B cell (primary cell): ENCODE measurements around the gene CCDC68. TPM values are rescaled to one million over a fixed set of nuclear protein-coding genes. Genes with fewer than 3 reads are reported as not detected.

ENCODE experiments used
- ATAC-seq: fragments of 200-7000 bp; cut with Tn5 transposase; one replicate; pipeline ENCODE4 v1.10.0; 2021; ENCODE audit warnings: low read depth, mild to moderate bottlenecking, moderate number of reproducible peaks, moderate library complexity
- CTCF ChIA-PET: fragments of 350-600 bp; sonication (Branson Sonifier 250); formaldehyde crosslinking; loops from one replicate; lab custom pipeline; 2021; ENCODE audit warnings: antibody characterized with exemption, inconsistent platforms; lab: Charles Lee
- POLR2A ChIA-PET: fragments of 350-600 bp; sonication (Branson Sonifier 250); formaldehyde crosslinking; loops from one replicate; lab custom pipeline; 2021; ENCODE audit warnings: antibody characterized with exemption; lab: Charles Lee
- DNase-seq: peaks from one replicate; pipeline ENCODE4 v3.0.0; 2013
- H2AFZ ChIP-seq: 2 replicates; pipeline ENCODE4 v1.6.1; 2012; ENCODE audit warnings: mild to moderate bottlenecking, low read depth, low read length; ENCODE audit not compliant: insufficient read depth, poor library complexity, severe bottlenecking
- H3K27ac ChIP-seq, 2 donors: 1 replicate in 1 of 2; 2 replicates in 1 of 2; pipeline ENCODE4 v1.5.1; 2012 to 2013; ENCODE audit warnings: low read length in 2 of 2, mild to moderate bottlenecking in 2 of 2, moderate library complexity in 1 of 2
- H3K27me3 ChIP-seq, 4 experiments: fragments of 200-600 bp in 1 of 4; sonication (generic) in 1 of 4; replicated peaks in 1 of 4; 1 replicate in 2 of 4; 2 replicates in 2 of 4; pipeline versions ENCODE4 v1.6.1 to v1.7.0; 2013 to 2016; ENCODE audit warnings: low read length in 3 of 4, mild to moderate bottlenecking in 2 of 4, mixed read lengths in 1 of 4, moderate library complexity in 1 of 4; ENCODE audit not compliant: insufficient read depth in 4 of 4, control insufficient read depth in 3 of 4; ENCODE audit errors: control extremely low read depth in 1 of 4
- H3K36me3 ChIP-seq, 2 experiments: replicated peaks in 1 of 2; 1 replicate in 1 of 2; 2 replicates in 1 of 2; pipeline versions ENCODE4 v1.6.1 to v1.7.1; 2013; ENCODE audit warnings: low read length in 1 of 2; ENCODE audit not compliant: insufficient read depth in 2 of 2, control insufficient read depth in 1 of 2; ENCODE audit errors: control extremely low read depth in 1 of 2, extremely low read depth in 1 of 2
- H3K4me1 ChIP-seq, 2 donors: fragments of 200-600 bp in 1 of 2; sonication (generic) in 1 of 2; 1 replicate in 1 of 2; 2 replicates in 1 of 2; pipeline versions ENCODE4 v1.5.1 to v1.6.1; 2013 to 2017; ENCODE audit warnings: low read length in 2 of 2; ENCODE audit not compliant: control insufficient read depth in 2 of 2, insufficient read depth in 2 of 2
- H3K4me2 ChIP-seq: replicated peaks from 2 replicates; pipeline ENCODE3; 2012; ENCODE audit warnings: mild to moderate bottlenecking, low read depth, low read length; ENCODE audit not compliant: poor library complexity, severe bottlenecking
- H3K4me3 ChIP-seq, 5 experiments: fragments of 200-600 bp in 1 of 5; sonication (generic) in 1 of 5; 1 replicate in 3 of 5; 2 replicates in 2 of 5; pipeline versions ENCODE4 v1.5.1 to v1.7.0; 2011 to 2016; ENCODE audit warnings: low read length in 4 of 5, mild to moderate bottlenecking in 4 of 5, low read depth in 2 of 5, control low read depth in 1 of 5, moderate library complexity in 1 of 5; ENCODE audit not compliant: insufficient read depth in 1 of 5; ENCODE audit errors: control extremely low read depth in 1 of 5, extremely low read depth in 1 of 5
- H3K79me2 ChIP-seq: fragments of 200-600 bp; sonication (generic); one replicate; pipeline ENCODE4 v1.6.0; 2016; ENCODE audit warnings: low read length; ENCODE audit not compliant: control insufficient read depth, insufficient read depth
- H3K9ac ChIP-seq: fragments of 200-600 bp; sonication (generic); 2 replicates; pipeline ENCODE4 v1.6.1; 2017; ENCODE audit warnings: mild to moderate bottlenecking, low read length, moderate library complexity
- H3K9me3 ChIP-seq, 3 donors: one replicate each; pipeline versions ENCODE4 v1.6.1 to v1.7.1; 2013; ENCODE audit warnings: low read length in 2 of 3; ENCODE audit not compliant: control insufficient read depth in 2 of 3, insufficient read depth in 1 of 3; ENCODE audit errors: control extremely low read depth in 1 of 3
- H4K20me1 ChIP-seq: 2 replicates; pipeline ENCODE4 v1.6.0; 2012; ENCODE audit warnings: mild to moderate bottlenecking, low read length; ENCODE audit not compliant: insufficient read depth, control insufficient read depth, poor library complexity, severe bottlenecking
- H3K27ac Mint-ChIP-seq: one replicate; pipeline ENCODE4 v1.8.0; 2021; ENCODE audit warnings: mixed read lengths
- H3K27me3 Mint-ChIP-seq: one replicate; pipeline ENCODE4 v1.8.0; 2021; ENCODE audit warnings: mixed read lengths
- H3K4me1 Mint-ChIP-seq: one replicate; pipeline ENCODE4 v1.8.0; 2021; ENCODE audit warnings: mixed read lengths
- H3K4me3 Mint-ChIP-seq: one replicate; pipeline ENCODE4 v1.8.0; 2021; ENCODE audit warnings: mixed read lengths
- H3K9me3 Mint-ChIP-seq: one replicate; pipeline ENCODE4 v1.8.0; 2022; ENCODE audit warnings: mixed read lengths; ENCODE audit not compliant: insufficient read depth
- CTCF ChIP-seq: fragments of 200-600 bp; IDR thresholded peaks from one replicate; pipeline ENCODE4 v1.8.0; 2022; ENCODE audit warnings: antibody characterized with exemption, mild to moderate bottlenecking
- EZH2 ChIP-seq: IDR thresholded peaks from 2 replicates; pipeline ENCODE4 v1.6.1; 2012; ENCODE audit warnings: borderline replicate concordance, low read depth, mild to moderate bottlenecking, moderate library complexity, low read length; ENCODE audit not compliant: insufficient read depth, poor library complexity, severe bottlenecking
- WGBS: methylation state at CpG from one replicate; pipeline ENCODE4 v1.1.5; 2013; ENCODE audit warnings: missing lambda C conversion rate; ENCODE audit not compliant: insufficient coverage; 5-methylcytosine and 5-hydroxymethylcytosine counted together
- intact Hi-C: fragments of 100-400 bp; cut with micrococcal nuclease; formaldehyde crosslinking; loops from one replicate; pipeline ENCODE4 v1.10.0; 2022
- polyA plus RNA-seq: library from polyadenylated mRNA; depleted of rRNA; stranded (reverse); fragments of >200 nt; gene quantifications from 2 replicates; pipeline ENCODE4 v1.2.3, GENCODE V29; 2012
- total RNA-seq, 2 donors: library from RNA; stranded (reverse); fragments of 120-200 nt in 1 of 2; gene quantifications; 1 replicate in 1 of 2; 2 replicates in 1 of 2; pipeline versions ENCODE4 v1.2.3 to v1.2.4, GENCODE V29; 2013 to 2022

Gene CCDC68
- total and polyA plus RNA-seq, 2 donors (not counting 1 experiment from before 2014, with no cell fraction given): 0.01 to 0.32 TPM

DNA sequence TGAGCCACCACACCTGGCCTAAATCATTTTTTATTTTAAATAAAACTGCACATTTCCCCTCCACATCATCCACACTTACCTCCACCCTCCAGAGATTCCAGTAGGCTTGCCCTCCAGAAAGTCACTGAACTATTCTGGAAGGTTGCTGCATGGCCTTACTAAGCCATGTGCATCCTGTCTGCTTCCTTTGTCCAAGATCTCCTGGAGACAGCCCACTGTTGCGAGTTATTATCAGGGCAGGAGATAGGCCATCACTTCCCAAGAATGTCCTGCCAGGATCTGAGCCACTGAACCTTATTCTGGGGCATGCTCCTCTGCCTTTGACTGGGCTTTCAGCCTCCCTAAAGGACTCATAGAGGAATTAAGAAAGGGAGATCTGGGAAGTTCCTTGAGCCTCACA, 26.8 kb downstream of the CCDC68 start:
- DNase-seq: no peak
- Histone ChIP-seq H3K9me3 (no peaks in the 10 kb centered on the region), H4K20me1 (no peaks in the 10 kb centered on the region), H2AFZ (no peak overlapping the region), H3K4me3 (no peak overlapping the region), H3K79me2 (no peaks in the 10 kb centered on the region), H3K4me2 (no peak overlapping the region), H3K4me1 (no peaks in the 10 kb centered on the region), H3K36me3 (no peaks in the 10 kb centered on the region), H3K27me3 (no peaks in the 10 kb centered on the region), H3K27ac (no peak overlapping the region), H3K9ac (no peak overlapping the region)
- H3K4me3 Mint-ChIP-seq: no peak overlapping the region
- intact Hi-C loops: no loop called here
- H3K4me1 Mint-ChIP-seq: no peaks in the 10 kb centered on the region
- TF ChIP-seq CTCF (no peak), EZH2 (no peak)
- peaks cover 4% of the 10 kb centered on the region for H3K27me3 Mint-ChIP-seq
- CTCF ChIA-PET: no interaction called here
- no CpG with 5 or more reads among the region's 1 CpG for WGBS
- H3K27ac Mint-ChIP-seq: no peak overlapping the region
- ATAC-seq: no peak
- POLR2A ChIA-PET: no interaction called here
- no peaks in the 10 kb centered on the region for H3K9me3 Mint-ChIP-seq

DNA sequence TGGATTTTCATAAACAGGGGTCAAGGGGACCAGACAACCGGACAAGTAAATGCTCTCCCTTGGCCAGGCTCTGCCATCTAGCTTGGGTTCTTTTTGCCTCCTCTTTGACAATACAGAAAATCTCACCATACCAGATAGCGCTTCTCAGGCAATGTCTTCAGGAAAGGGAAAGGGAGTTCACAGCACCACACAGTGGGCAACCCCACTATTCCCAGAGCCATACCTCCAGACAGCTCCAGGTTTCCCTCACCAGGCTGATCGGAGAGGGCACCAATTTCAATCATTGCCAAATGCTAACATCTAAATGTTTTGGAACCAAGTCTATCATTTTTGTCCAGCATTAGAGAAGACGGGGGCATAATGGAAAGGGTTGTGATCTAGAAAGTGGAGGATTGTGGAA, 28.1 kb downstream of the CCDC68 start:
- Histone ChIP-seq H3K9ac (no peak overlapping the region), H3K4me1 (no peaks in the 10 kb centered on the region), H2AFZ (no peak overlapping the region), H3K27ac (no peak overlapping the region), H4K20me1 (no peaks in the 10 kb centered on the region), H3K4me3 (no peak overlapping the region), H3K27me3 (no peaks in the 10 kb centered on the region), H3K36me3 (no peaks in the 10 kb centered on the region), H3K79me2 (no peaks in the 10 kb centered on the region), H3K9me3 (no peaks in the 10 kb centered on the region), H3K4me2 (no peak overlapping the region)
- no peak overlapping the region for H3K27ac Mint-ChIP-seq
- no peak overlapping the region for H3K4me3 Mint-ChIP-seq
- no peaks in the 10 kb centered on the region for H3K4me1 Mint-ChIP-seq
- no peak for DNase-seq
- no peak for ATAC-seq
- H3K27me3 Mint-ChIP-seq: peaks cover 4% of the 10 kb centered on the region
- no peaks in the 10 kb centered on the region for H3K9me3 Mint-ChIP-seq
- ChIA-PET CTCF (no interaction called here), POLR2A (no interaction called here)
- no peak for TF ChIP-seq CTCF
- TF ChIP-seq EZH2: no peak
- 94% methylated on average over 3 of the region's 4 CpGs for WGBS
- intact Hi-C loops: no loop called here
